Muscle layer of colon (tissue), 2 donors: ENCODE measurements around the gene C1orf21.

Source experiments
- H3K27ac ChIP-seq: one replicate; pipeline ENCODE4 v1.7.0; 2013; ENCODE audit warnings: low read depth, mild to moderate bottlenecking, low read length, moderate library complexity
- H3K27me3 ChIP-seq, 2 donors: one replicate each; pipeline ENCODE4 v1.7.0; 2013; ENCODE audit warnings: low read length in 2 of 2, mild to moderate bottlenecking in 2 of 2; ENCODE audit not compliant: insufficient read depth in 2 of 2, control insufficient read depth in 1 of 2
- H3K36me3 ChIP-seq: one replicate; pipeline ENCODE4 v1.7.0; 2013; ENCODE audit warnings: mild to moderate bottlenecking, low read length; ENCODE audit not compliant: insufficient read depth
- H3K4me1 ChIP-seq: one replicate; pipeline ENCODE4 v1.7.0; 2013; ENCODE audit warnings: mild to moderate bottlenecking, low read length; ENCODE audit not compliant: insufficient read depth
- H3K4me3 ChIP-seq, 2 donors: one replicate each; pipeline ENCODE4 v1.7.0; 2013; ENCODE audit warnings: low read length in 2 of 2, low read depth in 1 of 2, mild to moderate bottlenecking in 1 of 2, moderate library complexity in 1 of 2
- H3K9ac ChIP-seq: one replicate; pipeline ENCODE4 v1.7.0; 2013; ENCODE audit warnings: low read length
- H3K9me3 ChIP-seq: one replicate; pipeline ENCODE4 v1.7.0; 2013; ENCODE audit warnings: mild to moderate bottlenecking, low read length
- donor health status: abdominal sarcoma.
- donor health status: Adenocarcinoma of cecum.

The C1orf21 gene

GRCh38 chr1:184493987-184494388 is 107.2 kb downstream of the C1orf21 start:
- peaks cover 29% of the 10 kb centered on the region for H3K4me1 ChIP-seq
- no peak overlapping the region for H3K9ac ChIP-seq
- H3K9me3 ChIP-seq, result no peaks in the 10 kb centered on the region
- H3K4me3 ChIP-seq, result no peak overlapping the region
- no peaks in the 10 kb centered on the region for H3K36me3 ChIP-seq
- no peaks in the 10 kb centered on the region for H3K27me3 ChIP-seq
- no peak overlapping the region for H3K27ac ChIP-seq

DNA sequence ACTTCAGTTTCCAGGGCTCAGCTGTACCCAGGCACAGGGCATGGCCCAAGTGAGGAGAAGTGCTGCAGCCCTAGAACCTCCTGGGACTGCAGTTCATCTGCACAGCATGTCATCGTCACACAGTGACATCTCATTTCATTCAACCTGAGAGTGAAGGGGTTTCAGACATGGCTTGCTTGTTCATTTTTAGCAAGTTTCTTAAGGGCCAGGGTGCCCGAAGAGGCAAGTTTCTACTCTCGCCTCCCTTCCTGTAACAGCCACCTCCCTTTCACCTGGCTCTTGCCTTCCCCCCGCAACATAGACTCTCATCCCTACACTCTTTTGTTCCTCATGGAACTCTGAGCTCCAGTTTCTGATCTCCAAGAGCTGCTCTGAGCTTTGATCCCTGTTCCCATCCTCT is 108.1 kb downstream of the C1orf21 start:
- Histone ChIP-seq H3K27me3 (no peaks in the 10 kb centered on the region), H3K4me3 (no peak overlapping the region), H3K36me3 (no peaks in the 10 kb centered on the region), H3K9ac (no peak overlapping the region), H3K27ac (no peak overlapping the region), H3K4me1 (peaks cover 29% of the 10 kb centered on the region), H3K9me3 (no peaks in the 10 kb centered on the region)

DNA sequence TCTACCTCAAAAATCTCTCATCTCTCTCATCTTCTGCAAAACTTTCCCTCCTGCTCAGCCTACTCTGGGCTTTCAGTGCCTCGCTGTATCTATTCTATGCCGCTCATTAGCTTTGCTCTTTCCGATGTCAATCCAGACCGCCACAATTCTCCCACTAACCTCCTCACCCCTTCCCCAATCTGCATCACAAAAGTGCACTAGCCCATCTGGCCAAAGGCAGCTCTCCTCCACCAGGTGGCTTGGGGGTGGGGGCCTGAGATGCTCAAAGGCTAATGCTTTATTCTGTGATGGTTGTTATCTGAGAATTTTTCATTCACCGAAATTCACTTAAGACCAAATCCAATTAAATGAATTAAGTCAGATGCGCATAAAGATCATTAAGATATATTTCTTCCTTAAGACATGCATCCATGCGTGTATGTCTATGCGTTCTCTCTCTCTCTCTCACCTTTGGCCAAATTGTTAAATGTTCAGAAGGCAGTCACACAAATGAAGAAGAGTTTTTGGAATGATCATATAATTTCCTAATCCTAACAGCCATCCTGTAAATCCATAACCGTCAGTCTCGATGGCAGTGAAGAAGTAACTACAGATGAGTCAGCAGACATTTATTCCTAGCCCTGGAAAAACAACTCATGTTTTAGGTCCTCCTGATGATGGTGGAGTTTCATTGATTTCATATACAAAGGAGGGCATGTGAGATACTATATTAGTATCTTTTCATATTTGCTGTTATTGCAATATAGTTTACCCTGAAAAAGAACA is 111.3 kb downstream of the C1orf21 start:
- Histone ChIP-seq H3K27me3 (no peaks in the 10 kb centered on the region), H3K36me3 (no peaks in the 10 kb centered on the region), H3K9ac (no peak overlapping the region), H3K4me1 (peaks cover 8% of the 10 kb centered on the region), H3K9me3 (no peaks in the 10 kb centered on the region), H3K27ac (no peak overlapping the region), H3K4me3 (no peak overlapping the region)

DNA sequence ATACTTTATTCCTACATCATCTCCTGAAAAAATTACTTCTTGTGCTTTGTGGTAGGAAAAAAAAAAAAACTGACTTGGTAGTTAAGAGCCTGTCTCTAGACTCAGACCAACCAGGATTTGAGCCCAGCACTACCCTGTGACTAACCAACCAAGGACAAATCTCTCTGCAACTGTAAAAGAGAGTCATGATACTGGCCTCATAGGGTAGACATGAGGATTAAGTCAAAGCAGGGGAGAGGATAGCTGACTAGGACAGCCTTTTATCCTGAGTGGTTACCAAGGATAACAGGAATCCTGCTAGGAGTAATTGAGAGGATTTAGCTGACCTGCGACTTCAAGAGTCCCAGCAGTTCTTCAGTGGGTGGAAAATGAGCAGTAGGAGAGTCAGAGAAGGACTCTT is 112.8 kb downstream of the C1orf21 start:
- H3K36me3 ChIP-seq, result no peaks in the 10 kb centered on the region

DNA sequence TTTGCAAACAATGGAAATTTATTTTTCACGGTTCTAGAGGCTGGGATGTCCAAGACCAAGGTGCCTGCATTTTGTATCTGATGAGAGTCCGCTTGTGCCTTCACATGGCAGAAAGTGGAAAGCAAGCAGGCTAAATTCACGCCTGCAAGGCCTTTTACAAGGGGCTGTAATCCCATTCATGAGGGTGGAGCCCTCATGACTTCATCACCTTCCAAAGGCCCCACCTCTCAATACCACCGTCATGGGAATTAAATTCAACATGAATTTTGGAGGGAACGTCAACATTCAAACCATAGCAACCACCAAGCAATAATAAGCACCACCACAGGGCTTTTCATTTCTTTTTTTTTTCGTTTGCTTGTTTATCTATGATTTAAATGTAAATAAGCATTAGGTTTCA is 115.3 kb downstream of the C1orf21 start:
- no peaks in the 10 kb centered on the region for H3K36me3 ChIP-seq
- no peak overlapping the region for H3K27ac ChIP-seq

More for the DNA sequence above, 112.8 kb downstream of the C1orf21 start:
- H3K9me3 ChIP-seq, result no peaks in the 10 kb centered on the region
- H3K4me1 ChIP-seq, result peaks cover 6% of the 10 kb centered on the region
- no peak overlapping the region for H3K4me3 ChIP-seq
- H3K27ac ChIP-seq, result no peak overlapping the region
- H3K27me3 ChIP-seq, result no peaks in the 10 kb centered on the region
- H3K9ac ChIP-seq, result no peak overlapping the region

GRCh38 chr1:184503221-184503749 is 116.5 kb downstream of the C1orf21 start:
- no peaks in the 10 kb centered on the region for H3K27me3 ChIP-seq
- H3K4me3 ChIP-seq, result no peak overlapping the region
- H3K27ac ChIP-seq, result no peak overlapping the region
- no peaks in the 10 kb centered on the region for H3K9me3 ChIP-seq
- no peak overlapping the region for H3K9ac ChIP-seq
- H3K4me1 ChIP-seq, result peaks cover 17% of the 10 kb centered on the region
- H3K36me3 ChIP-seq, result no peaks in the 10 kb centered on the region

More for the DNA sequence above, 115.3 kb downstream of the C1orf21 start:
- no peaks in the 10 kb centered on the region for H3K27me3 ChIP-seq
- peaks cover 8% of the 10 kb centered on the region for H3K4me1 ChIP-seq
- H3K4me3 ChIP-seq, result no peak overlapping the region
- H3K9ac ChIP-seq, result no peak overlapping the region
- H3K9me3 ChIP-seq, result no peaks in the 10 kb centered on the region

- H3K9ac ChIP-seq, result no peak overlapping the region
- no peaks in the 10 kb centered on the region for H3K9me3 ChIP-seq
- no peaks in the 10 kb centered on the region for H3K36me3 ChIP-seq
- peaks cover 21% of the 10 kb centered on the region for H3K4me1 ChIP-seq
- no peak overlapping the region for H3K4me3 ChIP-seq
- H3K27me3 ChIP-seq, result no peaks in the 10 kb centered on the region
- no peak overlapping the region for H3K27ac ChIP-seq
Observed at GRCh38 chr1:184504040-184504954, 117.5 kb downstream of the C1orf21 start.

DNA sequence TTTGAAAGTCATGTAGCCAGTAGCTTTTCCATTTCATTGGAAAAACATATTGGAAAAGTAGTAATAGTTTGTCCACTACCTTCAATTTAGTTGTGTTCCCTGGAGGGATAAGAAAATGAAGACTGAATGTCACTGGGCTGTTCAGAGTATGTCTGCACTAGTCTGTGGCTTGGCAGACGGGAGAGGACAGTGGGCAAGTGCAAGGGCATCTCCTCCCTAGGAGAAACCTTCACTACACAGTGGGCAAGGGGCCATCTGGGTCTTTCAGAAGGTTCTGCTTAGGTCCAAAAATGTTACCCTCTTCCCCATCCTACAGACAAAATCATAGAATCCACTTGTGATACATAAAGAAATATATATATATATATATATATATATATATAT is 118.1 kb downstream of the C1orf21 start:
- Histone ChIP-seq H3K9me3 (no peaks in the 10 kb centered on the region), H3K9ac (no peak overlapping the region), H3K4me3 (no peak overlapping the region), H3K27ac (no peak overlapping the region), H3K36me3 (no peaks in the 10 kb centered on the region), H3K27me3 (no peaks in the 10 kb centered on the region), H3K4me1 (peaks cover 21% of the 10 kb centered on the region)

DNA sequence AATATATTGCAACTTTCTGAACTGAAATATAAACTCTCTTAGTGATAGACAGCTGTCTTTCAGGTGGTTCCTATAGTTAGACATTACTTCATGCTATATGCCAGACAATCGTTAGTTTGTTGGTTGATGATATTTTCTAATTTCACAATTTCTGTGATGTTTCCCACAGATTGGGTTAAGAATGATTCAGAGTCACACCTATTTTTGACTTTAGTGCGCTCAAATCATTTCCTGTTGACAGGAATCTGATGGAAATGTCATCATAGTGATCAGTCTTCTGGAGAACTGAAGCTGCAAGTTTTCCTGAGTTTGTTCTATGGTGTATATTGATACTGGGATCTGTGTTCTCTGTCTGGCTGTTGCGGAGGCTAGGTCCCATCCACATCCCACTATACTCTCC is 119.7 kb downstream of the C1orf21 start:
- Histone ChIP-seq H3K36me3 (no peaks in the 10 kb centered on the region), H3K9me3 (no peaks in the 10 kb centered on the region), H3K27ac (no peak overlapping the region), H3K9ac (no peak overlapping the region), H3K4me1 (peaks cover 21% of the 10 kb centered on the region), H3K27me3 (no peaks in the 10 kb centered on the region), H3K4me3 (no peak overlapping the region)

DNA sequence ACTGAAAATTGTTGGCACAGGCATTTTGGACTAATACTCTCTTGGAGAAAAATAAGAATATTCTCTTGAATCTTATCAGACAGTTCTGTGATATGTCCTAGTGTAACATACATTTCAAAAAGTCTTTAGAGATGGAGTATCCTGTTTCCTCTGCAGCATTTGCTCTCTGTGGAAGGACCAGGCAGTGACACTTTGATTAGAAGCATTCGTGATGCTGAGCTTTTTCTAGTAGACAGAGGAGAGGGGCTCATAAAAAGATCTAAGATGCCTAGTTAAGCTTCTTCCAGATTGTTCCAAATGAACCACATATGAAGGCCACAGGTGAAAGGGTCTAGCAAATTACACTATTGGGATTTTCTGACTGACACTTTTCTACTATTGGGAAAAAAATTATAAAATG is 120.3 kb downstream of the C1orf21 start:
- no peaks in the 10 kb centered on the region for H3K9me3 ChIP-seq
- no peak overlapping the region for H3K9ac ChIP-seq
- H3K4me1 ChIP-seq, result peaks cover 21% of the 10 kb centered on the region
- H3K4me3 ChIP-seq, result no peak overlapping the region
- no peaks in the 10 kb centered on the region for H3K27me3 ChIP-seq
- no peaks in the 10 kb centered on the region for H3K36me3 ChIP-seq
- no peak overlapping the region for H3K27ac ChIP-seq

DNA sequence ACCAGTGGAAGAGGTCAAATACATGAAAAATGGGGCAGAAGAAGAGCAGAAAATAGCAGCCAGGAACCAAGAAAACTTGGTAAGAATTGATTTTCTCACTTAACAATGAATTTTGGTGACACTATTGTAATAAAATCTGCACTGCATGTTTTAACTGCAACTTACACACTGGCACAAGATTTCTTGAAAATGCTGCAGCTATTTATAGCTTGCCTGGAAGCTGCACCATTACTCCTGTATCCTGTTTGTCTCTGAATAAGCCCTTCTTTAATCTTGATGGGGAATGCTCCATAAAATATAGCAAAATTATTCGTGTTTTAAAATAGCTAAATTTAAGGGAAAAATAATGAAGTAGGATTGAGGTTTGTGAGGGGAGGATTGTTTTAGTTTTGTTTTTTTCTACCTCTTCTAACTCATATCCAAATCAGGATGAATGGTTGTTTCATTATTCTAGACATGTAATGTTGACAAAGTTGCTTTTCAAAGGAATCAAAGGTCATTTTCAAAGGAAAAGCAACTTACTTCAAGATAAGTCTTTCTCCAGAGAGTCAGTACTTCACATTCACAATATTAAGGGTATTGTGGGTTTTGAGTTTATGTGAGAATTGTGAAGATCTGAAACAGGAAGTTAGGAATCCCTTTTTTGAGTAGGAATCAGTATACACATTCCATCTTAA is 120.9 kb downstream of the C1orf21 start:
- Histone ChIP-seq H3K27me3 (no peaks in the 10 kb centered on the region), H3K9me3 (no peaks in the 10 kb centered on the region), H3K36me3 (no peaks in the 10 kb centered on the region), H3K4me3 (no peak overlapping the region), H3K4me1 (peaks cover 21% of the 10 kb centered on the region), H3K27ac (no peak overlapping the region), H3K9ac (no peak overlapping the region)
